Lower leg skin (tissue), 4 donors: Measurements from ENCODE around the gene MAD1L1. TPM values are rescaled to one million over a fixed set of nuclear protein-coding genes. Genes with fewer than 3 reads are reported as not detected.

Source experiments
- DNase-seq, 2 donors: peaks; one replicate each; pipeline ENCODE4 v3.0.0-alpha.2; 2019; ENCODE audit warnings: low spot score in 2 of 2
- H3K4me3 ChIP-seq: fragments of 200-600 bp; sonication (generic); 2 replicates; pipeline ENCODE4 v1.5.1; 2017; ENCODE audit warnings: mild to moderate bottlenecking, low read depth; ENCODE audit not compliant: poor library complexity, severe bottlenecking
- CTCF ChIP-seq, 3 donors: fragments of 450-650 bp; IDR thresholded peaks; one replicate each; pipeline ENCODE4 v1.5.1; 2016; ENCODE audit warnings: antibody characterized with exemption in 3 of 3, mild to moderate bottlenecking in 3 of 3, moderate library complexity in 2 of 3
- POLR2A ChIP-seq, 2 donors: fragments of 450-650 bp; IDR thresholded peaks; one replicate each; pipeline ENCODE4 v1.6.1; 2016 to 2017; ENCODE audit warnings: antibody characterized with exemption in 2 of 2, mild to moderate bottlenecking in 1 of 2, moderate library complexity in 1 of 2
- WGBS, 2 donors: methylation state at CpG; one replicate each; pipeline ENCODE4 v1.1.5; 2018; 5-methylcytosine and 5-hydroxymethylcytosine counted together
- intact Hi-C: fragments of 100-400 bp; cut with DNase I; formaldehyde crosslinking; loops from one replicate; pipeline ENCODE4 v1.15.0; 2023; ENCODE audit warnings: low total_unique reads
- total RNA-seq, 4 donors: library from RNA; depleted of rRNA; stranded (reverse); fragments of >200 nt; gene quantifications; one replicate each; pipeline ENCODE4 v1.1.0, GENCODE V29; 2016

MAD1L1 gene
- total RNA-seq, 4 donors from 2014 or later, result 37.7 to 77.8 (median 59.4) TPM

GRCh38 chr7:2116989-2117591 is 115.7 kb downstream of the MAD1L1 start:
- no peak for TF ChIP-seq POLR2A (IDR thresholded peaks at IDR 0.05)
- 51 to 55% methylated on average over 11 of the region's 11 CpGs for WGBS, 2 donors
- intact Hi-C loops, result no loop called here
- DNase-seq, result no peak
- H3K4me3 ChIP-seq, result no peak overlapping the region

- 79% methylated on average over 9 of the region's 9 CpGs for WGBS, 2 donors
- DNase-seq, result no peak
- no peak overlapping the region for H3K4me3 ChIP-seq
- intact Hi-C loops, result no loop called here
- no peak for TF ChIP-seq CTCF (IDR thresholded peaks at IDR 0.05)
- TF ChIP-seq POLR2A (IDR thresholded peaks at IDR 0.05), result no peak
These were observed 116.3 kb downstream of the MAD1L1 start for GRCh38 chr7:2116448-2116810.

DNA sequence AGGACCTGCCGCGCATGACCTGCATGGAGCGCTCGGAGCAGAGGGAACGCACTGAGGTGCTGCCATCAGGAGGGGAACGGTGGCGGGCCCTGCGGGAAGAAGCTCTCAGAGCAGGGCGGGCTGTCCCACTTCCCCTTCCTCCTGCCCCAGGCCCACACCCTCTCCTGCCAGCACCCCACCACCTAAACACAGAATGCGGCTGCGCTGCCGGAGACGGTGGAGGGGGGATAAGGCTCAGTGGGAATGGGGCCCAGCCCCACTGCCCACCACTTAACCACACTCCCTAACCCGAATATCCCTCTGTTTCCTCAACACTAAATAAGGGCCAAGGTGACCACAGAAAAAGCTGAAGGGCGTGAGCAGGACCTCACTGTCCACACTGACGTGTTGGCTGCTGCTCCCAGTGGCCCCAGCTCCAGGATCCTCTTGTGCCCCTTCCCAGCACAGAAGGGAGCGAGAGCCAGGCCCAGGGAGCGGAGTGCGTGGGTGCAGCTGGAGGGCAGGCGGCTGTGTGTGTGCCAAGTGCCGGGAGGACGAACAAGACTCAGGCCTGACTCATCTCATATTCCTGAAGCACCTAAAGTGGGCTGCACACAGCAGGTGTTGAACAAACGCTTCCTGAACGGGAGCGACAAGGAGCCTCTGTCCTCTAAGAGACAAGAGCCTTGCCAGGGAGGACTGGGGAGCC is 116.8 kb downstream of the MAD1L1 start:
- WGBS, 2 donors, result 62 to 68% methylated on average over 21 to 25 of the region's 25 CpGs
- DNase-seq, result no peak
- TF ChIP-seq POLR2A (IDR thresholded peaks at IDR 0.05) (no peak), CTCF (IDR thresholded peaks at IDR 0.05) (no peak)
- intact Hi-C loops, result no loop called here
- no peak overlapping the region for H3K4me3 ChIP-seq

GRCh38 chr7:2114926-2115759 is 117.6 kb downstream of the MAD1L1 start:
- 94 to 95% methylated on average over 36 to 46 of the region's 49 CpGs for WGBS, 2 donors
- no peak for DNase-seq
- no peak overlapping the region for H3K4me3 ChIP-seq
- intact Hi-C loops, result no loop called here
- TF ChIP-seq POLR2A (IDR thresholded peaks at IDR 0.05) (no peak), CTCF (IDR thresholded peaks at IDR 0.05) (no peak)

GRCh38 chr7:2114052-2114451 is 118.7 kb downstream of the MAD1L1 start:
- 90 to 92% methylated on average over 14 of the region's 14 CpGs for WGBS, 2 donors
- no peak overlapping the region for H3K4me3 ChIP-seq
- TF ChIP-seq CTCF (IDR thresholded peaks at IDR 0.05) (no peak), POLR2A (IDR thresholded peaks at IDR 0.05) (no peak)
- no peak for DNase-seq
- intact Hi-C loops, result no loop called here
